Body of pancreas (tissue), 4 donors: ENCODE results near the gene RECK. TPM values are rescaled to one million over a fixed set of nuclear protein-coding genes. Genes with fewer than 3 reads are reported as not detected.

Experiments
- ATAC-seq: fragments of 150-250 bp; one replicate; pipeline ENCODE4 v1.9.1; 2016
- DNase-seq, 4 donors: peaks; one replicate each; pipeline ENCODE4 v3.0.0-alpha.2; 2019
- H3K27ac ChIP-seq, 4 donors: fragments of 200-600 bp; sonication (generic); 1 replicate in 3 of 4; 2 replicates in 1 of 4; pipeline versions ENCODE4 v1.5.1 to v1.6.1; 2016 to 2019; ENCODE audit warnings: mild to moderate bottlenecking in 1 of 4, mixed read lengths in 1 of 4, moderate library complexity in 1 of 4
- H3K27me3 ChIP-seq, 2 donors: fragments of 200-600 bp; sonication (generic); one replicate each; pipeline ENCODE4 v1.6.0; 2016; ENCODE audit warnings: mild to moderate bottlenecking in 1 of 2
- H3K36me3 ChIP-seq, 2 donors: fragments of 200-600 bp; sonication (generic); replicated peaks in 1 of 2; 2 replicates each; pipeline ENCODE4 v1.5.1; 2016; ENCODE audit warnings: low read depth in 2 of 2; ENCODE audit not compliant: insufficient read depth in 1 of 2
- H3K4me1 ChIP-seq: fragments of 200-600 bp; sonication (generic); one replicate; pipeline ENCODE4 v1.6.0; 2016
- H3K4me3 ChIP-seq, 2 donors: fragments of 200-600 bp; sonication (generic); 1 replicate in 1 of 2; 2 replicates in 1 of 2; pipeline ENCODE4 v1.5.1; 2016 to 2019
- H3K9me3 ChIP-seq, 3 donors: fragments of 200-600 bp; sonication (generic); 1 replicate in 2 of 3; 2 replicates in 1 of 3; pipeline ENCODE4 v1.5.1; 2016
- CTCF ChIP-seq, 7 experiments: fragments of 450-650 bp in 4 of 7; fragments of 200-600 bp in 3 of 7; sonication (generic) in 3 of 7; IDR thresholded peaks; one replicate each; pipeline ENCODE4 v1.5.1; 2016 to 2019; ENCODE audit warnings: antibody characterized with exemption in 7 of 7
- POLR2A ChIP-seq, 3 donors: fragments of 450-650 bp; IDR thresholded peaks; one replicate each; pipeline ENCODE4 v1.6.1; 2016; ENCODE audit warnings: antibody characterized with exemption in 3 of 3, mild to moderate bottlenecking in 2 of 3
- WGBS, 2 donors: methylation state at CpG; one replicate each; pipeline ENCODE4 v1.1.5; 2017; 5-methylcytosine and 5-hydroxymethylcytosine counted together
- intact Hi-C: fragments of 100-400 bp; cut with DNase I; formaldehyde crosslinking; loops from one replicate; pipeline ENCODE4 v1.15.1; 2023
- total RNA-seq, 2 donors: library from RNA; depleted of rRNA; stranded (reverse); fragments of >200 nt; gene quantifications; one replicate each; pipeline ENCODE4 v1.1.0, GENCODE V29; 2016

RECK gene
- total RNA-seq, 2 donors from 2014 or later = 2.6 to 7.0 TPM

GRCh38 chr9:36152741-36153438 is 116.2 kb downstream of the RECK start:
- no peaks in the 10 kb centered on the region for H3K4me1 ChIP-seq
- intact Hi-C loops = no loop called here
- no peak for TF ChIP-seq CTCF (IDR thresholded peaks at IDR 0.05)
- TF ChIP-seq POLR2A (IDR thresholded peaks at IDR 0.05) = no peak
- H3K27ac ChIP-seq = no peak overlapping the region
- WGBS, 2 donors = 89 to 91% methylated on average over 10 of the region's 10 CpGs
- H3K27me3 ChIP-seq = no peaks in the 10 kb centered on the region
- DNase-seq (no peak), ATAC-seq (no peak)
- no peaks in the 10 kb centered on the region for H3K9me3 ChIP-seq
- no peak overlapping the region for H3K4me3 ChIP-seq
- no peaks in the 10 kb centered on the region for H3K36me3 ChIP-seq

GRCh38 chr9:36153746-36154145 is 117.0 kb downstream of the RECK start:
- DNase-seq (no peak), ATAC-seq (no peak)
- TF ChIP-seq CTCF (IDR thresholded peaks at IDR 0.05) = no peak
- no peak for TF ChIP-seq POLR2A (IDR thresholded peaks at IDR 0.05)
- intact Hi-C loops = no loop called here
- Histone ChIP-seq H3K27ac (peak overlapping the region in 1 of 4 donors; percentile 15), H3K4me1 (no peaks in the 10 kb centered on the region), H3K27me3 (no peaks in the 10 kb centered on the region), H3K36me3 (no peaks in the 10 kb centered on the region), H3K9me3 (no peaks in the 10 kb centered on the region), H3K4me3 (no peak overlapping the region)
- WGBS, 2 donors = 69 to 78% methylated on average over 9 of the region's 9 CpGs

GRCh38 chr9:36154331-36154952 is 117.7 kb downstream of the RECK start:
- Histone ChIP-seq H3K27me3 (no peaks in the 10 kb centered on the region), H3K36me3 (no peaks in the 10 kb centered on the region), H3K27ac (peak overlapping the region in 2 of 4 donors; percentile 15 to 44), H3K4me1 (no peaks in the 10 kb centered on the region), H3K4me3 (no peak overlapping the region), H3K9me3 (no peaks in the 10 kb centered on the region)
- TF ChIP-seq CTCF (IDR thresholded peaks at IDR 0.05) (no peak), POLR2A (IDR thresholded peaks at IDR 0.05) (no peak)
- DNase-seq (peak in 2 of 4 donors; percentile 23 to 45), ATAC-seq (no peak)
- intact Hi-C loops = no loop called here
- 51 to 52% methylated on average over 11 of the region's 11 CpGs for WGBS, 2 donors

GRCh38 chr9:36156116-36156515 is 119.4 kb downstream of the RECK start:
- H3K9me3 ChIP-seq = no peaks in the 10 kb centered on the region
- ATAC-seq (no peak), DNase-seq (no peak)
- H3K27me3 ChIP-seq = no peaks in the 10 kb centered on the region
- no peaks in the 10 kb centered on the region for H3K36me3 ChIP-seq
- H3K4me1 ChIP-seq = no peaks in the 10 kb centered on the region
- no peak overlapping the region for H3K4me3 ChIP-seq
- no peak overlapping the region for H3K27ac ChIP-seq
- TF ChIP-seq POLR2A (IDR thresholded peaks at IDR 0.05) (no peak), CTCF (IDR thresholded peaks at IDR 0.05) (no peak)
- WGBS, 2 donors = 93 to 94% methylated on average over 6 of the region's 6 CpGs
- intact Hi-C loops = no loop called here
